ENCODE results near the gene SLC6A19.

Gene SLC6A19

GRCh38 chr5:1209896-1210776, 8.7 kb downstream of the SLC6A19 start:
- DNase-seq (ENCODE audit: low spot score), result no peak

GRCh38 chr5:1210832-1211251, 9.4 kb downstream of the SLC6A19 start:
- no peak for DNase-seq (ENCODE audit: low spot score)

- no peak for DNase-seq (ENCODE audit: low spot score)
Measured at GRCh38 chr5:1211701-1212100, 10.3 kb downstream of the SLC6A19 start.

- no peak for DNase-seq (ENCODE audit: low spot score)
Measured at GRCh38 chr5:1212271-1212670, 10.9 kb downstream of the SLC6A19 start.

GRCh38 chr5:1212881-1213280, 11.5 kb downstream of the SLC6A19 start:
- no peak for DNase-seq (ENCODE audit: low spot score)

- DNase-seq (ENCODE audit: low spot score), result no peak
Measured at GRCh38 chr5:1213508-1214162, 12.2 kb downstream of the SLC6A19 start.

GRCh38 chr5:1214163-1214935, 13.0 kb downstream of the SLC6A19 start:
- DNase-seq (ENCODE audit: low spot score), result no peak

GRCh38 chr5:1214936-1215220, 13.5 kb downstream of the SLC6A19 start:
- no peak for DNase-seq (ENCODE audit: low spot score)

GRCh38 chr5:1215320-1216096, 14.1 kb downstream of the SLC6A19 start:
- DNase-seq (ENCODE audit: low spot score), result no peak

- DNase-seq (ENCODE audit: low spot score), result no peak
Measured at GRCh38 chr5:1216211-1216917, 15.0 kb downstream of the SLC6A19 start.

GRCh38 chr5:1216918-1217295, 15.5 kb downstream of the SLC6A19 start:
- no peak for DNase-seq (ENCODE audit: low spot score)

GRCh38 chr5:1217596-1218206, 16.3 kb downstream of the SLC6A19 start:
- no peak for DNase-seq (ENCODE audit: low spot score)

GRCh38 chr5:1218351-1219080, 17.1 kb downstream of the SLC6A19 start:
- no peak for DNase-seq (ENCODE audit: low spot score)

GRCh38 chr5:1219098-1219767, 17.8 kb downstream of the SLC6A19 start:
- no peak for DNase-seq (ENCODE audit: low spot score)

- no peak for DNase-seq (ENCODE audit: low spot score)
Measured at GRCh38 chr5:1219768-1220100, 18.3 kb downstream of the SLC6A19 start.

GRCh38 chr5:1220351-1220750, 19.0 kb downstream of the SLC6A19 start:
- DNase-seq (ENCODE audit: low spot score), result no peak

GRCh38 chr5:1220831-1221230, 19.4 kb downstream of the SLC6A19 start:
- no peak for DNase-seq (ENCODE audit: low spot score)

- no peak for DNase-seq (ENCODE audit: low spot score)
Measured at GRCh38 chr5:1221721-1222120, 20.3 kb downstream of the SLC6A19 start.

GRCh38 chr5:1222147-1222546, 20.8 kb downstream of the SLC6A19 start:
- no peak for DNase-seq (ENCODE audit: low spot score)
